GM12878 (cell line): Measurements from ENCODE around the gene MIEF1. TPM values are rescaled to one million over a fixed set of nuclear protein-coding genes. Genes with fewer than 3 reads are reported as not detected.

ENCODE experiments used
- ASH2L ChIP-seq: fragments of 300-600, 200-600 bp; sonication (generic); IDR thresholded peaks from 2 replicates; pipeline ENCODE4 v1.6.1; 2017; ENCODE audit warnings: low read depth, mild to moderate bottlenecking, borderline replicate concordance
- ATF7 ChIP-seq: fragments of 450-650 bp; IDR thresholded peaks from 2 replicates; pipeline ENCODE4 v1.6.1; 2016; ENCODE audit warnings: low read depth, mild to moderate bottlenecking
- BRCA1 ChIP-seq: IDR thresholded peaks from 2 replicates; pipeline ENCODE4 v1.6.1; 2011; ENCODE audit warnings: low read depth, low read length, improper control_type of control experiment
- CBFB ChIP-seq: IDR thresholded peaks from 2 replicates; pipeline ENCODE4 v1.6.1; 2016; ENCODE audit warnings: antibody characterized with exemption, low read depth
- CBX3 ChIP-seq: fragments of 200-600 bp; sonication (generic); IDR thresholded peaks from 2 replicates; pipeline ENCODE4 v1.6.1; 2016; ENCODE audit warnings: low read depth, borderline replicate concordance
- CHD1 ChIP-seq: IDR thresholded peaks from 2 replicates; pipeline ENCODE4 v1.6.1; 2012; ENCODE audit warnings: low read depth, low read length, improper control_type of control experiment
- CHD2 ChIP-seq: IDR thresholded peaks from 2 replicates; pipeline ENCODE4 v1.6.1; 2011; ENCODE audit warnings: low read depth, low read length, improper control_type of control experiment, borderline replicate concordance
- EED ChIP-seq: sonication (generic); IDR thresholded peaks from 2 replicates; pipeline ENCODE4 v1.6.1; 2016; ENCODE audit warnings: antibody characterized with exemption, low read depth
- FOXM1 ChIP-seq: IDR thresholded peaks from 2 replicates; pipeline ENCODE4 v1.6.1; 2012; ENCODE audit warnings: low read depth, mild to moderate bottlenecking, inconsistent platforms, low read length, moderate library complexity
- GABPA ChIP-seq: IDR thresholded peaks from 2 replicates; pipeline ENCODE4 v1.6.1; 2014; ENCODE audit warnings: antibody characterized with exemption, low read depth, mild to moderate bottlenecking, inconsistent platforms
- HCFC1 ChIP-seq: fragments of 150-350 bp; IDR thresholded peaks from 2 replicates; pipeline ENCODE4 v1.6.1; 2014; ENCODE audit warnings: low read length
- HDAC6 ChIP-seq: fragments of 200-600 bp; sonication (generic); IDR thresholded peaks from one replicate; pipeline ENCODE4 v1.8.0; 2017; ENCODE audit warnings: antibody characterized with exemption; ENCODE audit not compliant: unreplicated experiment
- HDGF ChIP-seq: fragments of 450-650 bp; IDR thresholded peaks from 2 replicates; pipeline ENCODE4 v1.6.1; 2016; ENCODE audit warnings: antibody characterized with exemption
- IRF4 ChIP-seq: IDR thresholded peaks from 2 replicates; pipeline ENCODE4 v1.6.1; 2011; ENCODE audit warnings: low read depth, low read length
- MEF2A ChIP-seq: IDR thresholded peaks from 2 replicates; pipeline ENCODE4 v1.6.1; 2011; ENCODE audit warnings: low read depth, mild to moderate bottlenecking, low read length, moderate library complexity; ENCODE audit not compliant: insufficient read depth
- MLLT1 ChIP-seq: fragments of 450-650 bp; IDR thresholded peaks from 2 replicates; pipeline ENCODE4 v1.6.1; 2016; ENCODE audit warnings: mild to moderate bottlenecking
- NBN ChIP-seq: fragments of 450-650 bp; IDR thresholded peaks from 2 replicates; pipeline ENCODE4 v1.6.1; 2016
- NR2F1 ChIP-seq: fragments of 450-650 bp; conservative IDR thresholded peaks from 2 replicates; pipeline ENCODE4 v1.6.1; 2017; ENCODE audit warnings: mild to moderate bottlenecking
- PAX5 ChIP-seq: IDR thresholded peaks from 2 replicates; pipeline ENCODE4 v1.6.1; 2011; ENCODE audit warnings: low read depth, low read length, borderline replicate concordance
- PAX8 ChIP-seq: fragments of 450-650 bp; IDR thresholded peaks from 2 replicates; pipeline ENCODE4 v1.6.1; 2017; ENCODE audit warnings: mild to moderate bottlenecking, moderate library complexity
- POLR2AphosphoS5 ChIP-seq: IDR thresholded peaks from 2 replicates; pipeline ENCODE4 v1.6.1; 2011; ENCODE audit warnings: mild to moderate bottlenecking, low read length, inconsistent platforms
- RAD51 ChIP-seq: fragments of 450-650 bp; IDR thresholded peaks from 2 replicates; pipeline ENCODE4 v1.6.1; 2016; ENCODE audit warnings: moderate library complexity, mild to moderate bottlenecking, inconsistent platforms
- RB1 ChIP-seq: fragments of 450-650 bp; formaldehyde crosslinking; IDR thresholded peaks from 2 replicates; pipeline ENCODE4 v1.6.1; 2017; ENCODE audit warnings: mild to moderate bottlenecking, borderline replicate concordance
- RFX5 ChIP-seq: IDR thresholded peaks from 2 replicates; pipeline ENCODE4 v1.6.1; 2011; ENCODE audit warnings: low read depth, low read length, improper control_type of control experiment
- RUNX3 ChIP-seq: IDR thresholded peaks from 2 replicates; pipeline ENCODE4 v1.6.1; 2012; ENCODE audit warnings: low read length, inconsistent platforms
- SMAD5 ChIP-seq: IDR thresholded peaks from 2 replicates; pipeline ENCODE4 v1.6.1; 2016; ENCODE audit warnings: antibody characterized with exemption, low read depth
- SMARCA5 ChIP-seq: fragments of 450-650 bp; IDR thresholded peaks from 2 replicates; pipeline ENCODE4 v1.6.1; 2017; ENCODE audit warnings: mild to moderate bottlenecking
- SREBF1 ChIP-seq: IDR thresholded peaks from 2 replicates; pipeline ENCODE4 v1.6.1; 2012; ENCODE audit warnings: mild to moderate bottlenecking, low read length
- TCF3 ChIP-seq: IDR thresholded peaks from 2 replicates; pipeline ENCODE4 v1.6.1; 2012; ENCODE audit warnings: low read depth, mild to moderate bottlenecking, low read length, borderline replicate concordance; ENCODE audit not compliant: insufficient read depth
- WRNIP1 ChIP-seq: IDR thresholded peaks from 2 replicates; pipeline ENCODE4 v1.6.1; 2011; ENCODE audit warnings: low read depth, low read length, improper control_type of control experiment, borderline replicate concordance
- YBX1 ChIP-seq: fragments of 450-650 bp; IDR thresholded peaks from 2 replicates; pipeline ENCODE4 v1.6.1; 2016; ENCODE audit warnings: antibody characterized with exemption
- ZZZ3 ChIP-seq: IDR thresholded peaks from 2 replicates; pipeline ENCODE4 v1.6.1; 2011; ENCODE audit warnings: low read depth; ENCODE audit not compliant: control insufficient read depth, insufficient read length
- polyA plus RNA-seq, 11 experiments: library from polyadenylated mRNA; depleted of rRNA in 4 of 11; unstranded in 6 of 11; stranded (reverse) in 5 of 11; fragments of >200 nt; fragmentation: Nextera tagmentation in 4 of 11; fragmentation: Illumina TruSeq in 1 of 11; extraction: Ambion mirVana in 4 of 11; extraction: Trizol in 1 of 11; gene quantifications; 1 replicate in 1 of 11; 2 replicates in 10 of 11; pipeline versions ENCODE4 v1.2.1 to v1.2.3, GENCODE V29; 2011 to 2016; ENCODE audit warnings: inconsistent platforms in 2 of 11, missing spikeins in 2 of 11, low read depth in 1 of 11
- total RNA-seq, 4 experiments: library from RNA; depleted of rRNA in 3 of 4; stranded (reverse); fragments of >200 nt in 3 of 4; fragmentation: Illumina TruSeq in 1 of 4; extraction: Trizol in 1 of 4; gene quantifications; 2 replicates each; pipeline versions ENCODE4 v1.2.1 to v1.2.3, GENCODE V29; 2013 to 2021
- TF ChIP-seq, protein P1 (sequence below): fragments of 450-650 bp; IDR thresholded peaks from 2 replicates; pipeline ENCODE4 v1.6.1; 2017; ENCODE audit warnings: antibody characterized with exemption, mild to moderate bottlenecking, moderate library complexity

The MIEF1 gene
- total and polyA plus RNA-seq, 10 of the 15 experiments (the other 5 are each of a cell fraction or from before 2014, with no cell fraction given): 12.4 to 52.3 (median 29.3) TPM

DNA sequence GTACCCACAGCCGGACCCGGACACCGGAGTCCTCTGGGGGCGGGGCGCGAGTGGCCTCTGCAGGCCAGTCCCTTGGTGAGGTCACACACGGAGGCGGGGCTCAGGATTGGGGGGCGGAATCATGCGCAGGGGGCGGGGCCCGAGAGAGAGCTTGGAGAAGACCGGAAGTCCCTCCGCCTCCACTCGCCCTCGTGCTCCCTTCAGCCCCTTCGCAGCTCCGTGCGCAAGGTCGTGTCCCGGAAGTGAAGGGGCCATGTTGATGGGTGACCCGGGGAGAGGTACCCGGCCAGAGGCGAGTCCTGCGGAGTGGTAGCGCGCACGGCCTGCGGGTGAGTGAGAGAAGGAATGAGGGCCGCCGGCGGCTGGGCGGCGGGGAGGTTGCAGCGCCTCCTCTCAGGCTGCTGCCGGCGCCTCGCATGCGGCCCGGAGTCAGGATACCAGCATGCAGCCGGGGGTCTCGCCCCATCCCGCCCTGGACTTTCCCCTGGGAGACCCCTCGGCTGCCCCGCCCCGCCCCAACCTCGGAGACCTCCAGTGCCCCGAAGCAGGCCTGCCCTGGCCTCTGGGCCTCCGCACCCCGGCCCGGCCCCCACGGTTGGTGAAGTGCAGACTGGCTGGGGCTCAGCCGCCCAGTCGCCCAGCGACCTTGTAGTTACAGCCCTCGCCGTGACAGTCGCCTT is at the start of gene MIEF1 (continued):
- TF ChIP-seq EED (no peak), HCFC1 (peak; percentile 75), CHD1 (no peak), SMARCA5 (no peak), ZZZ3 (no peak), POLR2AphosphoS5 (peak; percentile 86), RB1 (no peak), FOXM1 (no peak), YBX1 (no peak), NR2F1 (peak; percentile 70; the same call in 1 of the 2 replicates), RAD51 (no peak), PAX8 (no peak), MEF2A (0 out of 2 replicates have a peak, but pooled peaks have one; percentile 37), CBFB (no peak), CBX3 (no peak), WRNIP1 (no peak), HDGF (peak; percentile 89), IRF4 (no peak), NBN (no peak), ATF7 (no peak; the same call in 1 of the 2 replicates), BRCA1 (no peak), SREBF1 (0 out of 2 replicates have a peak, but pooled peaks have one; percentile 44), TCF3 (0 out of 2 replicates have a peak, but pooled peaks have one; percentile 20), SMAD5 (no peak), PAX5 (peak; percentile 66; the same call in 1 of the 2 replicates), HDAC6 (no peak), RFX5 (no peak), MLLT1 (no peak), GABPA (peak; percentile 93), RUNX3 (no peak), ASH2L (no peak), CHD2 (no peak)
- TF ChIP-seq, protein P1, sequence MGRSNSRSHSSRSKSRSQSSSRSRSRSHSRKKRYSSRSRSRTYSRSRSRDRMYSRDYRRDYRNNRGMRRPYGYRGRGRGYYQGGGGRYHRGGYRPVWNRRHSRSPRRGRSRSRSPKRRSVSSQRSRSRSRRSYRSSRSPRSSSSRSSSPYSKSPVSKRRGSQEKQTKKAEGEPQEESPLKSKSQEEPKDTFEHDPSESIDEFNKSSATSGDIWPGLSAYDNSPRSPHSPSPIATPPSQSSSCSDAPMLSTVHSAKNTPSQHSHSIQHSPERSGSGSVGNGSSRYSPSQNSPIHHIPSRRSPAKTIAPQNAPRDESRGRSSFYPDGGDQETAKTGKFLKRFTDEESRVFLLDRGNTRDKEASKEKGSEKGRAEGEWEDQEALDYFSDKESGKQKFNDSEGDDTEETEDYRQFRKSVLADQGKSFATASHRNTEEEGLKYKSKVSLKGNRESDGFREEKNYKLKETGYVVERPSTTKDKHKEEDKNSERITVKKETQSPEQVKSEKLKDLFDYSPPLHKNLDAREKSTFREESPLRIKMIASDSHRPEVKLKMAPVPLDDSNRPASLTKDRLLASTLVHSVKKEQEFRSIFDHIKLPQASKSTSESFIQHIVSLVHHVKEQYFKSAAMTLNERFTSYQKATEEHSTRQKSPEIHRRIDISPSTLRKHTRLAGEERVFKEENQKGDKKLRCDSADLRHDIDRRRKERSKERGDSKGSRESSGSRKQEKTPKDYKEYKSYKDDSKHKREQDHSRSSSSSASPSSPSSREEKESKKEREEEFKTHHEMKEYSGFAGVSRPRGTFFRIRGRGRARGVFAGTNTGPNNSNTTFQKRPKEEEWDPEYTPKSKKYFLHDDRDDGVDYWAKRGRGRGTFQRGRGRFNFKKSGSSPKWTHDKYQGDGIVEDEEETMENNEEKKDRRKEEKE: no peak
